ENCODE measurements around the gene NACC1. TPM values are rescaled to one million over a fixed set of nuclear protein-coding genes. Genes with fewer than 3 reads are reported as not detected.
"Not testable (repeated sequence)": the region's sequence is repeated elsewhere in the genome, so short reads cannot be mapped to it uniquely, and the experiment has no call there.

Gene NACC1
- total RNA-seq, 1 donor from 2014 or later = 33.8 TPM

GRCh38 chr19:13176345-13176744, 58.3 kb downstream of the NACC1 start:
- intact Hi-C loops (cut with DNase I) = no loop called here

GRCh38 chr19:13177584-13177983, 59.5 kb downstream of the NACC1 start:
- DNase-seq (ENCODE audit: low spot score); intact Hi-C loops (cut with DNase I): not testable (repeated sequence)

More at GRCh38 chr19:13176345-13176744, 58.3 kb downstream of the NACC1 start:
- no peak for DNase-seq (ENCODE audit: low spot score)

GRCh38 chr19:13178291-13178690, 60.2 kb downstream of the NACC1 start:
- DNase-seq (ENCODE audit: low spot score); intact Hi-C loops (cut with DNase I): not testable (repeated sequence)

GRCh38 chr19:13181747-13182388, 63.8 kb downstream of the NACC1 start:
- intact Hi-C loops (cut with DNase I) = no loop called here
- peak; percentile 88 for DNase-seq (ENCODE audit: low spot score)

- intact Hi-C loops (cut with DNase I); DNase-seq (ENCODE audit: low spot score): not testable (repeated sequence)
Observed at GRCh38 chr19:13184926-13185325, 66.9 kb downstream of the NACC1 start.

- DNase-seq (ENCODE audit: low spot score); intact Hi-C loops (cut with DNase I): not testable (repeated sequence)
Observed at GRCh38 chr19:13185763-13186657, 67.9 kb downstream of the NACC1 start.

- intact Hi-C loops (cut with DNase I); DNase-seq (ENCODE audit: low spot score): not testable (repeated sequence)
Observed at GRCh38 chr19:13186688-13187087, 68.6 kb downstream of the NACC1 start.

- no peak for DNase-seq (ENCODE audit: low spot score)
- intact Hi-C loops (cut with DNase I) = no loop called here
Observed at GRCh38 chr19:13187419-13187818, 69.4 kb downstream of the NACC1 start.

- DNase-seq (ENCODE audit: low spot score) = no peak
- intact Hi-C loops (cut with DNase I) = no loop called here
Observed at GRCh38 chr19:13189600-13189999, 71.5 kb downstream of the NACC1 start.

Other genes with a start within 250 kb of the NACC1 start
- gene DNASE2, start 236.8 kb upstream of the NACC1 start, total RNA-seq = 21.3 TPM
- 0.38 TPM for gene KLF1, start 231.1 kb upstream of the NACC1 start, total RNA-seq
- 33.2 TPM for gene GCDH, start 227.1 kb upstream of the NACC1 start, total RNA-seq
- not detected for gene SYCE2, start 199.0 kb upstream of the NACC1 start, total RNA-seq
- 36.3 TPM for gene FARSA, start 184.6 kb upstream of the NACC1 start, total RNA-seq
- 412 TPM for gene CALR, start 179.7 kb upstream of the NACC1 start, total RNA-seq
- 143 TPM for gene RAD23A, start 172.4 kb upstream of the NACC1 start, total RNA-seq
- 23.5 TPM for gene GADD45GIP1, start 161.0 kb upstream of the NACC1 start, total RNA-seq
- 11.4 TPM for gene DAND5, start 148.7 kb upstream of the NACC1 start, total RNA-seq
- 123 TPM for gene NFIX, start 122.8 kb upstream of the NACC1 start, total RNA-seq
- gene LYL1, start 15.4 kb upstream of the NACC1 start, total RNA-seq = 9.4 TPM
- gene TRMT1, start 1.5 kb upstream of the NACC1 start, total RNA-seq = 17.5 TPM
- gene STX10, start 32.1 kb downstream of the NACC1 start, total RNA-seq = 25.7 TPM
- 28.4 TPM for gene IER2, start 32.1 kb downstream of the NACC1 start, total RNA-seq

Measured in cardiac septum (tissue), 1 donor.